OCI-LY3 (cell line): ENCODE data around the gene HOXA3.

Experiments used
- H2AFZ ChIP-seq: fragments of 200-600, 300-600 bp; shearing (Covaris generic); 2 replicates; pipeline ENCODE4 v1.6.0; 2014; ENCODE audit warnings: antibody characterized with exemption, low read depth, low read length
- H3K27ac ChIP-seq: fragments of 200-600, 300-600 bp; sonication (generic); 2 replicates; pipeline ENCODE4 v1.5.1; 2014; ENCODE audit warnings: mild to moderate bottlenecking, low read length, moderate library complexity, mixed read lengths
- H3K27me3 ChIP-seq: fragments of 200-600, 300-600 bp; sonication (generic); 2 replicates; pipeline ENCODE4 v1.6.1; 2014; ENCODE audit warnings: low read depth, low read length, mixed read lengths
- H3K36me3 ChIP-seq: fragments of 200-600, 300-600 bp; sonication (generic); replicated peaks from 2 replicates; pipeline ENCODE3; 2014; ENCODE audit warnings: low read depth, low read length, mixed read lengths
- H3K4me1 ChIP-seq: fragments of 300-600, 200-600 bp; sonication (generic); 2 replicates; pipeline ENCODE4 v1.6.1; 2014; ENCODE audit warnings: low read length, mixed read lengths
- H3K4me2 ChIP-seq: fragments of 200-600, 300-600 bp; sonication (generic); 2 replicates; pipeline ENCODE4 v1.6.1; 2014; ENCODE audit warnings: low read length, mixed read lengths
- H3K4me3 ChIP-seq: fragments of 300-600, 200-600 bp; sonication (generic); 2 replicates; pipeline ENCODE4 v1.5.1; 2014; ENCODE audit warnings: antibody characterized with exemption, mild to moderate bottlenecking, low read length, moderate library complexity
- H3K79me2 ChIP-seq: fragments of 300-600, 200-600 bp; shearing (Covaris generic); 2 replicates; pipeline ENCODE4 v1.6.1; 2014; ENCODE audit warnings: mild to moderate bottlenecking, low read length, mixed read lengths
- H3K9ac ChIP-seq: fragments of 300-600, 200-600 bp; shearing (Covaris generic); 2 replicates; pipeline ENCODE4 v1.6.0; 2014; ENCODE audit warnings: mild to moderate bottlenecking, low read length, moderate library complexity
- H3K9me3 ChIP-seq: fragments of 200-600, 300-600 bp; shearing (Covaris generic); 2 replicates; pipeline ENCODE4 v1.6.1; 2014; ENCODE audit warnings: low read length, mixed read lengths; ENCODE audit not compliant: insufficient read depth
- H4K20me1 ChIP-seq: fragments of 200-600, 300-600 bp; sonication (generic); 2 replicates; pipeline ENCODE4 v1.6.1; 2016; ENCODE audit warnings: low read length, mixed read lengths; ENCODE audit not compliant: insufficient read depth
- EZH2phosphoT487 ChIP-seq: fragments of 200-600 bp; shearing (Covaris generic); IDR thresholded peaks from 2 replicates; pipeline ENCODE4 v1.6.1; 2018; ENCODE audit warnings: antibody characterized with exemption, mixed run types, low read depth
- TF ChIP-seq, protein P1 (sequence below): fragments of 200-600, 300-600 bp; sonication (generic); IDR thresholded peaks from 2 replicates; pipeline ENCODE4 v1.5.1; 2014; ENCODE audit warnings: antibody characterized with exemption, low read length, low read depth

HOXA3 gene

DNA sequence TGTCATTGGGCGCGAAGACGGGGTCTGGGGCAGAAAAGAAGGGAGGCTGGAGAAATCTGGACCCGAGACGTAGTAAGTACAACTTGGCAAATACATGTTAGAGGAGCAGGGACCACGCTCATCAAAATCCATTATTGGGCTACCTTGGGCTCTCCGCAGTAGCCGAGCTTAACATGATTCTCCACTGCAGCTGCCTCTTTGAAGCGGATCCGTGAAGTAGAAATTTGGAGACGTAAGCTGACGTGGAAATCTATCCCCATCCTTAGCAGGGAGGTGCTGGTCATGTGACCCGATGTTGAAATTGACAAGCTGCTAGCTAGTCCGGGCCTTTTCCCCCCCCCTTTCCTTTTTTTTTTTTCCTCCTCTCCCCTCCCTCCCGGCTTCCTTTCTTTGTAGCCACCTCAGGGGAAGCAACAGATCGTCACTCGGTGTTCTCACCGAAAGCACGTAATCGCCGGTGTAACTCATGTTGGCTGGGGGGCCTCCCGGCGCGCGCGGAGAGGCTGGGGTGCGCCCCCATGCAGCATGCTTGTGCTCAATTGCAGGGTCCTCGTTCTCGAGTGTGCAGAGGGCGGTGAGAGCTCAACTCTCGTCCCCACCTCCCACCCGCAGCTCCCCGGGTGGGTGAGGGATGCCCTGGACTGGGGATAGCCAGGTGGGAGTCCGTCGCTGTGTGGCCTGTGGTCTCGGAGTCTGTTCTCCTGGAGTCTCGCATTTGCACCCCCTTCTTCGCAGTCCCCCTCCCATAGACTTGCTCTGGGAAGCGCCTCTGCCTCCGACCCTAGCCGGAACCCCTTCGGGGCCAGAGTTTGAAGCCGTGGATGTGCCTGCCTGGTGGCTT lies 32.9 kb upstream of the HOXA3 start, which contains the start of gene HOXA11:
HOXA11 (minus strand) TSS at position 220 of the 841 bp plus-strand sequence; CDS start at position 132, 88 bp downstream.
- no peaks in the 10 kb centered on the region for H3K79me2 ChIP-seq
- no peaks in the 10 kb centered on the region for H3K4me1 ChIP-seq
- H3K27ac ChIP-seq = no peak within 1 kb of the TSS
- H3K9me3 ChIP-seq = no peaks in the 10 kb centered on the region
- H2AFZ ChIP-seq = no peak within 1 kb of the TSS
- no peak within 1 kb of the TSS for H3K4me2 ChIP-seq
- TF ChIP-seq, protein P1, sequence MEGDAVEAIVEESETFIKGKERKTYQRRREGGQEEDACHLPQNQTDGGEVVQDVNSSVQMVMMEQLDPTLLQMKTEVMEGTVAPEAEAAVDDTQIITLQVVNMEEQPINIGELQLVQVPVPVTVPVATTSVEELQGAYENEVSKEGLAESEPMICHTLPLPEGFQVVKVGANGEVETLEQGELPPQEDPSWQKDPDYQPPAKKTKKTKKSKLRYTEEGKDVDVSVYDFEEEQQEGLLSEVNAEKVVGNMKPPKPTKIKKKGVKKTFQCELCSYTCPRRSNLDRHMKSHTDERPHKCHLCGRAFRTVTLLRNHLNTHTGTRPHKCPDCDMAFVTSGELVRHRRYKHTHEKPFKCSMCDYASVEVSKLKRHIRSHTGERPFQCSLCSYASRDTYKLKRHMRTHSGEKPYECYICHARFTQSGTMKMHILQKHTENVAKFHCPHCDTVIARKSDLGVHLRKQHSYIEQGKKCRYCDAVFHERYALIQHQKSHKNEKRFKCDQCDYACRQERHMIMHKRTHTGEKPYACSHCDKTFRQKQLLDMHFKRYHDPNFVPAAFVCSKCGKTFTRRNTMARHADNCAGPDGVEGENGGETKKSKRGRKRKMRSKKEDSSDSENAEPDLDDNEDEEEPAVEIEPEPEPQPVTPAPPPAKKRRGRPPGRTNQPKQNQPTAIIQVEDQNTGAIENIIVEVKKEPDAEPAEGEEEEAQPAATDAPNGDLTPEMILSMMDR = no peak
- TF ChIP-seq EZH2phosphoT487 = no peak
- no peak within 1 kb of the TSS for H3K4me3 ChIP-seq
- H4K20me1 ChIP-seq = no peaks in the 10 kb centered on the region
- H3K27me3 ChIP-seq = no peaks in the 10 kb centered on the region
- H3K36me3 ChIP-seq = no peaks in the 10 kb centered on the region
- no peak within 1 kb of the TSS for H3K9ac ChIP-seq

DNA sequence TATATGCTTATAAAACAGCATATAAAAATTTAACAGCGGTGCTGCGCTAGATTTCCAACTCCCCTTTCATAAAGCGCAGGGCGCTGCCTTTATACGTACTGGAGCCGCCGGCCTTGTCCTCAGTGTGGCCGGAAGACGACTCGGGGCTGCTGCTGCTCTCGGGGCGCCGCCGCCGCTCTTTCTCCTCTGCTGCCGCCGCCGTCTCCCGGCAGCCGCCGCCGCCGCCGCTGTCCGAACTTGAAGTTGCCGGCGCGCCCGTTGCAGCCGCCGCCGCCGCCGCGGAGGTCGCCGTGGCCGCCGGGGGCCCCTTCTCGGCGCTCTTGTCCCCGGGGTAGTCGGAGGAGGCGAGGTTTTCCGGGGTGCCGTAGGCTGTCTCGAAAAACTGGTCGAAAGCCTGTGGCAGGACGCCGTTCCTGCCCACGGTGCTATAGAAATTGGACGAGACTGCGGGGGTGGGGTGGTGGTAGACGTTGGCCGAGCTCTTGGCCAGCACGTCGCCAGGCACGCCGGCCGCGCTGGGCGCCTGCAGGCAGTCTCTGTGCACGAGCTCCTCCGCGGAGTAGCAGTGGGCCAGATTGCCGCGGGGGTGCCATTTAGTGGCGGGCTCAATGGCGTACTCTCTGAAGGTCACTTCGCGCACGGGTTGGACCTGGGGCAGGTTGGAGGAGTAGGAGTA lies 32.1 kb upstream of the HOXA3 start:
- no peaks in the 10 kb centered on the region for H3K27me3 ChIP-seq
- TF ChIP-seq EZH2phosphoT487 = no peak
- TF ChIP-seq, protein P1 = no peak
- no peak overlapping the region for H3K4me2 ChIP-seq
- H3K27ac ChIP-seq = no peak overlapping the region
- H4K20me1 ChIP-seq = no peaks in the 10 kb centered on the region
- H3K9ac ChIP-seq = no peak overlapping the region
- H3K79me2 ChIP-seq = no peaks in the 10 kb centered on the region
- H2AFZ ChIP-seq = no peak overlapping the region
- no peak overlapping the region for H3K4me3 ChIP-seq
- no peaks in the 10 kb centered on the region for H3K4me1 ChIP-seq
- H3K9me3 ChIP-seq = no peaks in the 10 kb centered on the region
- no peaks in the 10 kb centered on the region for H3K36me3 ChIP-seq

DNA sequence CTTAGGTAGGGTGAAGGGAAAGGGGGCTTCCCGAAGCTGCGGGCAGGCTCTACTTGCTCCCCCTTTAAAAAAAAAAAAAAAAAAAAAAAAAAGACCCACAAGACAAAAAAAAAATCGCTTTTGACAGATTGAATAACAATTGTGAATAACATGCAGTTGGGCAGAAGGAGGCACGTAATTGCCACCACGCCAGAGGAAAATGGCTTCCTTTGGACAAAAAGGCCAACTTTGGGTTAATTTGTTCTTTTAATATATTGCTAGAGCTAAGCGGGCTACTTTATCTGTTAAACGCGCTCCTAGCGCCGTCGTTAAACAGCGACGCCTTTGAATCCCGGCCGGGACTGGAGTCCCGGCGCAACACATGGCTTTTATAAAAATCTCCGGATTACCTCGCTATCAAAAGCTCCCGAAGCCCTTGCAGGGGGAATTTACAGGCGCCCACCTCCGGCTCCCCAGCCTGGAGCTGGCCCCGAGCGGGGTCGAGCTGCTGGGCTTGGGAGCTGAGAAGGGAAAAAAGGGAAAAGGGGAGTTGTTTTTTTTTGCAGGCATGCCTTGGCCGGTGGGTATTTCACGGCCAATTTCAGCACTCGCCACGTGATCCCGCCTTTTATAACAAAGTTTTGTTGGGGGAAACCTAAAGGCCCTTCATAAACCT lies 31.4 kb upstream of the HOXA3 start:
- Histone ChIP-seq H3K9me3 (no peaks in the 10 kb centered on the region), H3K79me2 (no peaks in the 10 kb centered on the region), H3K36me3 (no peaks in the 10 kb centered on the region), H2AFZ (no peak overlapping the region), H3K4me2 (no peak overlapping the region), H3K27me3 (no peaks in the 10 kb centered on the region), H3K4me3 (no peak overlapping the region), H4K20me1 (no peaks in the 10 kb centered on the region), H3K27ac (no peak overlapping the region), H3K4me1 (no peaks in the 10 kb centered on the region), H3K9ac (no peak overlapping the region)
- TF ChIP-seq, protein P1 = no peak
- no peak for TF ChIP-seq EZH2phosphoT487
